Endothelial cell of coronary artery (primary cell): ENCODE results near the gene PRPF40B. TPM values are rescaled to one million over a fixed set of nuclear protein-coding genes. Genes with fewer than 3 reads are reported as not detected.

Experiments used
- total RNA-seq: library from RNA; depleted of rRNA; stranded (reverse); fragments of >200 nt; gene quantifications from 2 replicates; pipeline ENCODE4 v1.2.3, GENCODE V29; 2014

Gene PRPF40B
- total RNA-seq, result 3.2 and 8.8 TPM in 2 replicates

GRCh38 chr12:49623142-49623904 lies at the start of gene PRPF40B:
Gene PRPF40B (plus strand): TSS chr12:49623561. CDS start chr12:49623591, 30 bp downstream.

GRCh38 chr12:49605539-49605938 lies 17.8 kb upstream of the PRPF40B start, which contains the start of gene FAM186B:
Gene FAM186B (minus strand): TSS chr12:49605639. CDS start chr12:49605477, 162 bp downstream.

Other genes starting within 250 kb of the PRPF40B start
- under 0.01 and 0.09 TPM in 2 replicates for gene KCNH3, start 84.5 kb upstream of the PRPF40B start, total RNA-seq
- gene MCRS1, start 55.4 kb upstream of the PRPF40B start, total RNA-seq, result 50.4 and 67.0 TPM in 2 replicates
- 0.09 TPM in 2 replicates for gene FAM186B, start 17.9 kb upstream of the PRPF40B start, total RNA-seq
- 70.0 and 83.1 TPM in 2 replicates for gene FMNL3, start 83.8 kb downstream of the PRPF40B start, total RNA-seq
- gene TMBIM6, start 118.0 kb downstream of the PRPF40B start, total RNA-seq, result 269 and 354 TPM in 2 replicates
- 11.2 and 17.0 TPM in 2 replicates for gene NCKAP5L, start 204.9 kb downstream of the PRPF40B start, total RNA-seq
- 1.7 and 2.7 TPM in 2 replicates for gene BCDIN3D, start 219.5 kb downstream of the PRPF40B start, total RNA-seq